Purkinje cell (primary cell): ENCODE data around the gene TMEM187. TPM values are rescaled to one million over a fixed set of nuclear protein-coding genes. Genes with fewer than 3 reads are reported as not detected.

Experiments used
- polyA plus RNA-seq: library from polyadenylated mRNA; unstranded; fragments of >200 nt; fragmentation: Nextera tagmentation; gene quantifications from 2 replicates; pipeline ENCODE4 v1.2.1, GENCODE V29; 2014

TMEM187 gene, protein sequence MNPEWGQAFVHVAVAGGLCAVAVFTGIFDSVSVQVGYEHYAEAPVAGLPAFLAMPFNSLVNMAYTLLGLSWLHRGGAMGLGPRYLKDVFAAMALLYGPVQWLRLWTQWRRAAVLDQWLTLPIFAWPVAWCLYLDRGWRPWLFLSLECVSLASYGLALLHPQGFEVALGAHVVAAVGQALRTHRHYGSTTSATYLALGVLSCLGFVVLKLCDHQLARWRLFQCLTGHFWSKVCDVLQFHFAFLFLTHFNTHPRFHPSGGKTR
- polyA plus RNA-seq, result 1.6 and 5.4 TPM in 2 replicates

DNA sequence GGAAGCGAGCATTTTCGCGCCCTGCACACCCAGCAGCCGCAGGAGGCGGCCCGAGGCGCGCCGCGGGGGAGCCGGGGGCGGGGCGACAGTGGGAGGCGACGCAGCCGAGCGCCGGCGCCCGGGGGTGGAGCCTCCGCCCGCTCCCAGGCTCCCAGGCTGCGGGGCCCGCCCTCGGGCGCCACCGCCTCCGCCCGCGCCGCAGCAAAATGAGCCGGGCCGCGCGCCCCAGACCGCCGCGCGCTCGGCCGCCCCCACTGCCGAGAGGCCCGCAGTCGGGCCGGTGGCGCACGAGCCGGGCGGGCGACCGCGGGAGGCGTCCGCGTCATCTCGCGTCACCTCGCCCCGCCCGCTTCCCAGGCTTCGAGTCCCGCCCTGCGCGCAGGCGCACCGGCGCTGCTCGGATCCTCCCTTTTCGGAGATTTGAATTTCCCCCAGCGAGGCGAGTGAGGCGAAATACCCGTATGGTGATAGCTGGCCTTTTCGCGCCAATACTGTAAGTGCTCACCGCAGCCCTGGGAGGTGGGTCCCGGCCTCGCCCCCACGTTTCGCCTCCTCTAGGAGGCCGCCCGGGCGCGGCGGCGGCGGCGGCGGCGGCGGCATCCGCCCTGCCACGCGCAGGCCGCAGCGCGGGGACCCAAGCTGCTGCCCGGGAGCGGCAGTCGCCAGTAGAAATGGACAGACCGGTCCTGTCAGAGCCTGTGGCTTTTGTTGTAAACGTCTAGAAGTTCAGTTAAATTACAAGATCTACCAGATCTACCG lies at the start of gene TMEM187:
Gene TMEM187, plus strand, starts transcription at position 387 of the 759 bp plus-strand sequence. CDS start 9,309 bp downstream, outside the sequence.

DNA sequence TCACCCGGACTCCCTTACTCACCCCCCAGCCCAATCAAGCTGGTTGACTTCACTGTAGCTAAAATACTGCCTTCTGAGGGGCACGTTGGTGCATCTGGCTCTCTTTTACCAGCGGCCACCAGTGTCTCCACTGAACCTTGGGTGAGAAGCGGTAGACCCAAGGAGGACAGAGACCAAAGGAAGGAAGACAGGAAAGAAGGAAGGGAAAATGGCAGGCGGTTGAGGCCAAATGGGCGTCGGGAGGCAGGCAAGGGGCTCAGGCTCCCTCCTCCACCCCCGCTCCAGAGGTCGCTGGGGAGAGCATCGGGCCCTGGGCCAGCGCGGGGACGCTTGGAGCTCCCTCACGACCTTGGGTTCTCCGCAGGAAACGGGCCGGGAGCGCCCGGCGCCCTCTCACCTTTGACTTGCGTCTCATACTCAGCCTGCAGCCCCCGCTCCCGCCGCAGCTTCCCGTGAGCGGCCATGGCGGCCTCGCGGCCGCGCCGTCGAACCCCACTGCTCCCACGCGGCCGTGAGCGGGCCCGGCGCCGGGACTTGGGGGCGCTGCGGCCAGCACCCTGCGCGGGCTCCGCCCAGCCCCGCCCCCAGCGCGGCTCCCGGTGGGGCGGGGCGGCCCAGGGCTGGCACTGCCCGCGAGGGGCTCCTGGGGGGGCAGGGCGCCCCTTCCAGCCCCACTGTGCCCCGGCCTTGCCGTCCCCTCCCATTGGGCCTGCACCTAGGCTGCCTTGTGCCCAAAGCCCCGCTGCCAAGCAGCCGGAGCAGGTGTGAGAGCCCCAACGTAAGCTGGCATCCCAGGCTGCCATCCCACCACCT lies 46.6 kb upstream of the TMEM187 start, which contains the start of gene ARHGAP4:
Gene ARHGAP4, minus strand, starts transcription at position 526 of the 813 bp plus-strand sequence. Its CDS starts 62 bp downstream, at position 464.

DNA sequence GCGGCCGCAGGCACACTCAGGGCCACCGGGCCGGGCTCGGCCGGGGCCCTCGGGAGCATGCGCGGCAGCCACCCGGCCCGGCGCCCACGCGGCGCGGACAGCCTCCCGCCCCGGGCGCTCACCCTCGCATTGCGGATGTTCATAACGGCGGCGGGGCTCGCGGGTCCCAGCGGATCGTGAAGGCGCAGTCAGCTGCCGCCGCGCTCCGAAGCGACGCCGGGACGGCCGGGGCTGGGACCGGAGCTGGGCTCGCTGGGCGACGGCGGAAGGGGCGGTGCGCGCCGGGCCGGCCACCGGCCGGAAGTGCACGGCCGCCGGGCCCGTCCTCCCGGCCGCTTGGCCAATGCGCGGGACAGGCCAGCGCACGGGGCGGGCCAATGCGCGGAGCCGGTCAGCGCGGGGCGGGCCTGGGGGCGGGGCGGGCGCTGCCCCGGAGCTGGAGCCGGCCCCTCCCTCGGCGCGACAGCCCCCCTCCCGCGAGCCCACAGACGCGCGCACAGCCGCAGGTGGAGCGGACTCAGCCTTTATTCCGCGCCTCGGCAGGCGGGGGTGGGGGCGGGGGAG lies 37.7 kb upstream of the TMEM187 start, which contains the start of gene NAA10:
Gene NAA10, minus strand, starts transcription at position 276 of the 564 bp plus-strand sequence. Its CDS starts 133 bp downstream, at position 143.

GRCh38 chrX:153944140-153944799 lies 28.3 kb upstream of the TMEM187 start, which contains the start of gene RENBP:
RENBP (minus strand) TSS chrX:153944643; CDS start chrX:153944610, 33 bp downstream.

DNA sequence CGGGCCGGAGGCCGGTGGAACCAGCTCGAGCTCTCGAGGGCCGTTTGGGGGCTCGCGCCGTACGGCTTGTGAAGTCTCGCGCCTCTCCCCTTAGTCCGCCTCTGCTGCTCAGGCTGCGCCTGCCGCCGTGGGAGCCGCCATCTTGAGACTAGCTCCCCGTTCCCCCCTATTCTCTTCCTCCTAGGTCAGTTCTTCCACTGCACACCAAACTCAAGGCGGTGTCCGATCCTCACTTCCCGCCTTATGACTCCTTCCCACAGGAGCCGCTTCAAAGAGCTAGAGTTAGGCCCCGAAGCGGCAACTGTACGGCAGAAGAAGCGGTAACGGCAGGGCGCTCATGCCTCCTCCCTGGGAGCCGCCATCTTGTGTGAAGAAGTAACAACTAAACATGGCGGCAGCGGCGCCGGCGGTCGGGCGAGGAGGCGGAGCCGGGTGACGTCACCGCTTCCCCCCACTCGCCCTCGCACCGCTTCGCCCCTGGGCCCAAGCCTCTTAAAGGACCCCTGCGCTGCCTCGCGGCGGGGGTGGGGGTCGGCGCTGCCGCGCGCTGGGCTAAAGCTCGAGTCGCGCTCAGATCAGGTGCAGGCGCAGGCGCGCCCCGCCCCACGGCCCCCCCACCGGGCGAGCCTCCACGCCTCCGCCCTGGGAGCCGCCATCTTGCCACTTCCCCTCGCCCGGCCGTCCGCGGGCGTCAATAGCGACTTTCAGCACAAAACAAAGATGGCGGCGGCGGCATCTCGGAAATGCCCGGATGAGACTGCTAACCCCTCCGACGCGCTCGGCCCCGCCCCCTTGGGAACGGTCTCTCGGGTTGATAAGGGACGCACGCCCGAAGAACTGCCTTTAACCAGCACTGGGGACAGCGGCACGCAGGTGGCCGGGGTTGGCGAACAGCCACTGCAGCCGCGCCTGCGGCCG lies 845 bp upstream of the TMEM187 start, which contains the start of gene HCFC1:
Gene HCFC1, minus strand, starts transcription at position 369 of the 918 bp plus-strand sequence. CDS start 978 bp downstream, outside the sequence.

GRCh38 chrX:154019633-154020528 lies 47.3 kb downstream of the TMEM187 start, which contains the start of gene IRAK1:
IRAK1 (minus strand) TSS chrX:154019902; CDS start chrX:154019812, 90 bp downstream.

Other genes with a start within 250 kb of the TMEM187 start
- 151 and 213 TPM in 2 replicates for gene BCAP31, start 248.4 kb upstream of the TMEM187 start, polyA plus RNA-seq
- 0.07 and 2.8 TPM in 2 replicates for gene ABCD1, start 247.9 kb upstream of the TMEM187 start, polyA plus RNA-seq
- gene PLXNB3, start 208.5 kb upstream of the TMEM187 start, polyA plus RNA-seq, result not detected in 2 replicates
- 2.0 TPM in 1 of 2 replicates, not detected in the other for gene SRPK3, start 191.7 kb upstream of the TMEM187 start, polyA plus RNA-seq
- gene IDH3G, start 178.4 kb upstream of the TMEM187 start, polyA plus RNA-seq, result 85.8 and 95.3 TPM in 2 replicates
- gene SSR4, start 178.1 kb upstream of the TMEM187 start, polyA plus RNA-seq, result 580 and 718 TPM in 2 replicates
- gene PDZD4, start 142.2 kb upstream of the TMEM187 start, polyA plus RNA-seq, result 0.43 and 2.1 TPM in 2 replicates
- gene L1CAM, start 86.6 kb upstream of the TMEM187 start, polyA plus RNA-seq, result 6.9 and 7.2 TPM in 2 replicates
- not detected in 2 replicates for gene AVPR2, start 68.1 kb upstream of the TMEM187 start, polyA plus RNA-seq
- not detected in 2 replicates for gene ARHGAP4, start 46.5 kb upstream of the TMEM187 start, polyA plus RNA-seq
- 53.4 and 55.0 TPM in 2 replicates for gene NAA10, start 37.7 kb upstream of the TMEM187 start, polyA plus RNA-seq
- not detected in 2 replicates for gene RENBP, start 28.1 kb upstream of the TMEM187 start, polyA plus RNA-seq
- 4.1 and 5.5 TPM in 2 replicates for gene HCFC1, start 936 bp upstream of the TMEM187 start, polyA plus RNA-seq
- 2.4 and 3.6 TPM in 2 replicates for gene IRAK1, start 47.1 kb downstream of the TMEM187 start, polyA plus RNA-seq
- gene MECP2, start 125.0 kb downstream of the TMEM187 start, polyA plus RNA-seq, result 4.3 and 6.9 TPM in 2 replicates
- gene OPN1LW, start 171.5 kb downstream of the TMEM187 start, polyA plus RNA-seq, result not detected in 2 replicates
- gene OPN1MW, start 209.8 kb downstream of the TMEM187 start, polyA plus RNA-seq, result not detected in 2 replicates
- gene OPN1MW2, start 247.0 kb downstream of the TMEM187 start, polyA plus RNA-seq, result not detected in 2 replicates